ENCODE results near the gene C14orf132. TPM values are rescaled to one million over a fixed set of nuclear protein-coding genes. Genes with fewer than 3 reads are reported as not detected.

The C14orf132 gene
- total and polyA plus RNA-seq, 9 of the 15 experiments (the other 6 are each of a cell fraction or from before 2014, with no cell fraction given) = not detected

DNA sequence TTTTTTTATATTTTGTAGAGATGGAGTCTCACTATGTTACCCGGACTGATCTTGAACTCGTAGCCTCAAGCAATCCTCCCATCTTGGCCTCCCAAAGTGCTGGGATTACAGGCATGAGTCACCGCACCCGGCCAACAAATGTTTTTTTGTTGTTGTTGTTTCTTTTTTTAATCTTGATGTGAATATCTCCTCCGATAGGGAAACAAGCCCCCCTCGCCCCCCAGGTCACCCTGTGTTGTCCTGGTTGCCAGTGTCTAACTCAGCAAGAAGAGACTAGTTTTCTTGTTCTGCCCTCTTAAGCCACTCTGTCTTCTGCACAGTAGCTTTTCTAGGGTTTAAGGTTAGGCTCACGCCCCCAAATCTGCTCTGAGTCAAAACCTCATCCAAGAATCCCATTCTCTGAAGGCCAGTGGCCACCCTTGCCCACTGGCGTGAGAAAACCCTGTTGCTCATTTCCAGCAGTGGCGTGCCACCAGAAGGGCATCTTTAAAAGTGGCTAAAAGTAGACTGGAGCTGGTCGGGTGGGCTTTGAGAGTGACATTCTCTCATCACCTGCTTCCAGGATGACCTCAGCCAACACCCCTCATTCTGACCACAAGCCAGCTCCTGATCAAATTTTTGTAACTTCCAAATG lies 42.7 kb downstream of the C14orf132 start:
- Histone ChIP-seq H3K4me1 (replicated peaks in 1 of 2; ENCODE audit: control insufficient read depth in 2 of 2, insufficient read depth in 2 of 2, low read length in 2 of 2) (no peaks in the 10 kb centered on the region; a peak in 1 of 5 replicates), H3K9me3 (replicated peaks; ENCODE audit: control insufficient read depth, insufficient read depth, low read depth, low read length) (no peaks in the 10 kb centered on the region), H3K4me3 (no peak overlapping the region), H3K36me3 (ENCODE audit: control insufficient read depth, insufficient read depth, low read length) (no peaks in the 10 kb centered on the region), H3K27me3 (ENCODE audit: control insufficient read depth in 2 of 2, insufficient read depth in 2 of 2, low read length in 2 of 2) (peaks cover 0 to 23% of the 10 kb centered on the region in 2 experiments; a peak in 2 of 5 replicates), H3K4me2 (ENCODE audit: insufficient read depth, low read length) (no peak overlapping the region), H3K79me2 (ENCODE audit: control insufficient read depth, insufficient read depth, low read length) (no peaks in the 10 kb centered on the region), H4K20me1 (replicated peaks; ENCODE audit: control insufficient read depth, insufficient read depth, low read length) (no peaks in the 10 kb centered on the region), H3K9ac (ENCODE audit: insufficient read depth in 1 of 2, low read depth in 2 of 2, low read length in 2 of 2) (no peak overlapping the region), H2AFZ (ENCODE audit: low read depth, low read length) (no peak overlapping the region), H3K9me1 (ENCODE audit: control insufficient read depth, insufficient read depth, low read length) (no peaks in the 10 kb centered on the region), H3K27ac (ENCODE audit: extremely low read depth, low read depth, low read length) (no peak overlapping the region)
- WGBS (ENCODE audit: insufficient coverage, low coverage, missing lambda C conversion rate) = 0% methylated on average over 8 of the region's 10 CpGs
- no peak for TF ChIP-seq SRSF1 (IDR thresholded peaks at IDR 0.05; ENCODE audit: low read depth, low read length)
- no peak for TF ChIP-seq TBL1XR1 (IDR thresholded peaks at IDR 0.05; ENCODE audit: low read length in 2 of 2)
- no peak for TF ChIP-seq FOXM1 (IDR thresholded peaks at IDR 0.05; ENCODE audit: low read depth)
- TF ChIP-seq FOXM1 (CRISPR knock-in tag; IDR thresholded peaks at IDR 0.05; ENCODE audit: low read depth) = no peak
- TF ChIP-seq GABPB1 (CRISPR knock-in tag; IDR thresholded peaks at IDR 0.05) = no peak
- TF ChIP-seq, protein P1, sequence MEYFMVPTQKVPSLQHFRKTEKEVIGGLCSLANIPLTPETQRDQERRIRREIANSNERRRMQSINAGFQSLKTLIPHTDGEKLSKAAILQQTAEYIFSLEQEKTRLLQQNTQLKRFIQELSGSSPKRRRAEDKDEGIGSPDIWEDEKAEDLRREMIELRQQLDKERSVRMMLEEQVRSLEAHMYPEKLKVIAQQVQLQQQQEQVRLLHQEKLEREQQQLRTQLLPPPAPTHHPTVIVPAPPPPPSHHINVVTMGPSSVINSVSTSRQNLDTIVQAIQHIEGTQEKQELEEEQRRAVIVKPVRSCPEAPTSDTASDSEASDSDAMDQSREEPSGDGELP (CRISPR knock-in tag; IDR thresholded peaks at IDR 0.05; ENCODE audit: borderline replicate concordance) = no peak
- TF ChIP-seq MTF1 (CRISPR knock-in tag; IDR thresholded peaks at IDR 0.05; ENCODE audit: borderline replicate concordance) = no peak
- no peak for TF ChIP-seq RAD21 (CRISPR knock-in tag; conservative IDR thresholded peaks at IDR 0.05 in 1 of 2, IDR thresholded peaks at IDR 0.05 in 1 of 2)
- no peak for TF ChIP-seq PCBP2 (IDR thresholded peaks at IDR 0.05; ENCODE audit: low read depth, low read length, poor library complexity, severe bottlenecking)
- TF ChIP-seq PML (IDR thresholded peaks at IDR 0.05; ENCODE audit: low read length) = no peak
- CTCF ChIA-PET (ENCODE audit: low intra/inter-chr PET ratio) = no interaction called here
- BruUV-seq (replicated peaks) = no TSS peak
- DNase-seq (ENCODE audit: extremely low read depth in 1 of 4, low spot score in 3 of 4) = no peak
- intact Hi-C loops (cut with micrococcal nuclease) (no loop called here), in situ Hi-C loops (cut with MboI) (no loop called here)
- no peak for FAIRE-seq
- POLR2A ChIA-PET = no interaction called here
- no peak for ATAC-seq
